MCF 10A (cell line): ENCODE data around the gene ARL4D. TPM values are rescaled to one million over a fixed set of nuclear protein-coding genes. Genes with fewer than 3 reads are reported as not detected.

Experiments used
- BruUV-seq: library from RNA; stranded (reverse); fragments of 400-500 nt; replicated peaks from 2 replicates; lab custom pipeline; 2021; lab: Mats Ljungman, UMichigan
- CTCF ChIA-PET: fragments of 300-600 bp; sonication (Branson Sonifier 250); formaldehyde crosslinking; extraction: SDS; loops from one replicate; lab custom pipeline; 2021; ENCODE audit warnings: antibody characterized with exemption, inconsistent platforms; lab: Yijun Ruan, JAX
- POLR2A ChIA-PET: fragments of 300-600, 350-650 bp; sonication (Branson Sonifier 250); formaldehyde crosslinking; extraction: SDS; loops from one replicate; lab custom pipeline; 2020; ENCODE audit warnings: antibody characterized with exemption, inconsistent platforms; lab: Yijun Ruan, JAX
- DNase-seq: peaks from one replicate; pipeline ENCODE4 v3.0.0-alpha.2; 2018; ENCODE audit not compliant: unreplicated experiment
- H3K27ac Mint-ChIP-seq: one replicate; pipeline ENCODE4 v1.8.0; 2022; ENCODE audit warnings: mild to moderate bottlenecking, low read depth, mixed read lengths; ENCODE audit not compliant: unreplicated experiment
- H3K27me3 Mint-ChIP-seq: one replicate; pipeline ENCODE4 v1.8.0; 2022; ENCODE audit warnings: mixed read lengths; ENCODE audit not compliant: insufficient read depth, unreplicated experiment
- H3K36me3 Mint-ChIP-seq: one replicate; pipeline ENCODE4 v1.8.0; 2022; ENCODE audit warnings: mild to moderate bottlenecking, moderate library complexity, mixed read lengths; ENCODE audit not compliant: insufficient read depth, unreplicated experiment
- H3K4me1 Mint-ChIP-seq: one replicate; pipeline ENCODE4 v1.8.0; 2022; ENCODE audit warnings: mixed read lengths; ENCODE audit not compliant: insufficient read depth, unreplicated experiment
- H3K4me3 Mint-ChIP-seq: one replicate; pipeline ENCODE4 v1.8.0; 2022; ENCODE audit warnings: mild to moderate bottlenecking, moderate library complexity, mixed read lengths; ENCODE audit not compliant: unreplicated experiment
- H3K9me3 Mint-ChIP-seq: one replicate; pipeline ENCODE4 v1.8.0; 2022; ENCODE audit warnings: mixed read lengths; ENCODE audit not compliant: unreplicated experiment
- CTCF ChIP-seq: fragments of 200-600 bp; IDR thresholded peaks from one replicate; pipeline ENCODE4 v1.8.0; 2022; ENCODE audit warnings: antibody characterized with exemption, mild to moderate bottlenecking; ENCODE audit not compliant: unreplicated experiment
- intact Hi-C: fragments of 100-400 bp; cut with micrococcal nuclease; formaldehyde crosslinking; loops from 2 replicates; pipeline ENCODE4 v1.14.1; 2022
- total RNA-seq: library from RNA; stranded (reverse); gene quantifications from 2 replicates; pipeline ENCODE4 v1.2.3, GENCODE V29; 2022

Gene ARL4D
- total RNA-seq, 1 experiment from 2014 or later = 33.5 TPM

GRCh38 chr17:43402078-43402477, 3.3 kb downstream of the ARL4D start:
- no peak for DNase-seq
- intact Hi-C loops = no loop called here
- Mint-ChIP-seq H3K36me3 (peaks cover 24% of the 10 kb centered on the region), H3K27ac (peak overlapping the region; percentile 75), H3K27me3 (no peaks in the 10 kb centered on the region), H3K4me3 (peak overlapping the region; percentile 18), H3K4me1 (peaks cover 21% of the 10 kb centered on the region), H3K9me3 (no peaks in the 10 kb centered on the region)
- no TSS peak for BruUV-seq
- ChIA-PET CTCF (interaction anchor here (1.1 to 15.1 kb wide), 4 partner anchors 8 to 80 kb away, joined by 3 to 374 read pairs (median 24); partner anchors contain the start of gene DHX8), POLR2A (interaction anchor here (0.8 to 23.4 kb wide), 13 partner anchors 9 to 400 kb away, joined by 3 to 654 read pairs (median 86); partner anchors contain the start of gene DHX8)
- no peak for TF ChIP-seq CTCF

GRCh38 chr17:43402567-43402966, 3.8 kb downstream of the ARL4D start:
- BruUV-seq = no TSS peak
- intact Hi-C loops = no loop called here
- DNase-seq = no peak
- Mint-ChIP-seq H3K9me3 (no peaks in the 10 kb centered on the region), H3K36me3 (peaks cover 25% of the 10 kb centered on the region), H3K27me3 (no peaks in the 10 kb centered on the region), H3K27ac (peak overlapping the region; percentile 75), H3K4me3 (peak overlapping the region; percentile 18), H3K4me1 (peaks cover 16% of the 10 kb centered on the region)
- POLR2A ChIA-PET = interaction anchor here (0.9 to 23.4 kb wide), 12 partner anchors 9 to 81 kb away, joined by 3 to 654 read pairs (median 75); partner anchors contain the start of gene DHX8
- no peak for TF ChIP-seq CTCF
- CTCF ChIA-PET = interaction anchor here (2.3 to 15.1 kb wide), 3 partner anchors 9 to 80 kb away, joined by 19 to 374 read pairs (median 30); partner anchors contain the start of gene DHX8

- Mint-ChIP-seq H3K27ac (peak overlapping the region; percentile 19), H3K4me1 (peaks cover 15% of the 10 kb centered on the region), H3K27me3 (no peaks in the 10 kb centered on the region), H3K9me3 (no peaks in the 10 kb centered on the region), H3K36me3 (peaks cover 29% of the 10 kb centered on the region), H3K4me3 (no peak overlapping the region)
- no peak for TF ChIP-seq CTCF
- intact Hi-C loops = no loop called here
- CTCF ChIA-PET = interaction anchor here (0.8 to 15.1 kb wide), 3 partner anchors 10 to 79 kb away, joined by 4 to 374 read pairs (median 30); partner anchors contain the start of gene DHX8
- BruUV-seq = no TSS peak
- POLR2A ChIA-PET = interaction anchor here (1.2 to 23.4 kb wide), 8 partner anchors 10 to 80 kb away, joined by 3 to 654 read pairs (median 118); partner anchors contain the start of gene DHX8
- DNase-seq = no peak
Measured at GRCh38 chr17:43403846-43404245, 5.1 kb downstream of the ARL4D start.

- ChIA-PET POLR2A (interaction anchor here (1.5 to 23.4 kb wide), 7 partner anchors 5 to 78 kb away, joined by 4 to 654 read pairs (median 389); partner anchors contain the start of genes ARL4D and DHX8), CTCF (interaction anchor here (0.6 to 5.5 kb wide), 5 partner anchors 12 to 472 kb away, joined by 3 to 30 read pairs (median 3); partner anchors contain the start of gene DHX8)
- Mint-ChIP-seq H3K9me3 (no peaks in the 10 kb centered on the region), H3K4me3 (no peak overlapping the region), H3K4me1 (peaks cover 27% of the 10 kb centered on the region), H3K27ac (no peak overlapping the region), H3K36me3 (peaks cover 14% of the 10 kb centered on the region), H3K27me3 (no peaks in the 10 kb centered on the region)
- DNase-seq = no peak
- BruUV-seq = no TSS peak
- intact Hi-C loops = no loop called here
- no peak for TF ChIP-seq CTCF
Measured at GRCh38 chr17:43405861-43406260, 7.1 kb downstream of the ARL4D start.
